ENCODE data around the gene OAS3.

The OAS3 gene

GRCh38 chr12:112936264-112936663 is 2.0 kb upstream of the OAS3 start:
- no peak for FAIRE-seq
- no peak for DNase-seq (ENCODE audit: insufficient read length, low spot score)
- TF ChIP-seq, protein P1, sequence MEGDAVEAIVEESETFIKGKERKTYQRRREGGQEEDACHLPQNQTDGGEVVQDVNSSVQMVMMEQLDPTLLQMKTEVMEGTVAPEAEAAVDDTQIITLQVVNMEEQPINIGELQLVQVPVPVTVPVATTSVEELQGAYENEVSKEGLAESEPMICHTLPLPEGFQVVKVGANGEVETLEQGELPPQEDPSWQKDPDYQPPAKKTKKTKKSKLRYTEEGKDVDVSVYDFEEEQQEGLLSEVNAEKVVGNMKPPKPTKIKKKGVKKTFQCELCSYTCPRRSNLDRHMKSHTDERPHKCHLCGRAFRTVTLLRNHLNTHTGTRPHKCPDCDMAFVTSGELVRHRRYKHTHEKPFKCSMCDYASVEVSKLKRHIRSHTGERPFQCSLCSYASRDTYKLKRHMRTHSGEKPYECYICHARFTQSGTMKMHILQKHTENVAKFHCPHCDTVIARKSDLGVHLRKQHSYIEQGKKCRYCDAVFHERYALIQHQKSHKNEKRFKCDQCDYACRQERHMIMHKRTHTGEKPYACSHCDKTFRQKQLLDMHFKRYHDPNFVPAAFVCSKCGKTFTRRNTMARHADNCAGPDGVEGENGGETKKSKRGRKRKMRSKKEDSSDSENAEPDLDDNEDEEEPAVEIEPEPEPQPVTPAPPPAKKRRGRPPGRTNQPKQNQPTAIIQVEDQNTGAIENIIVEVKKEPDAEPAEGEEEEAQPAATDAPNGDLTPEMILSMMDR (IDR thresholded peaks at IDR 0.05; ENCODE audit: insufficient read depth, missing control alignments): no peak

DNA sequence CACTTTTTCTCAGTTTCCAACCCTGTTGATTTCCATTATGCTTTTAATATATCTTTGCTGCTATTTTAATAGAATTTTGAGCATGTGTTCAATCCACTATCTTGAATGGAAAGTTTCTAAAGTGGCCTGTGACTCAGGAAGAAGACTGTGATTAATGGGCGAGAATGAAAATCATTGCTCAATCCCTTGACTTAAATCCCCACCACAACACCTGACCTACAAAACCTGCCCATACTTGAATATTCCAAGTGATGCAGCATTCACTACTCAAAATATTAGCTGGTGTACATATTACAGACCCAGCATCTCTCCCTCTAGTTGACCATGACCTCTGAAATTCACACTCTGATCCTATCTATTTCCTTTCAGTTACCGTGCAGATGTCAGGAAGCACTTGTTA is 1.3 kb upstream of the OAS3 start:
- FAIRE-seq (no peak), DNase-seq (ENCODE audit: insufficient read length, low spot score) (no peak)
- TF ChIP-seq, protein P1 (IDR thresholded peaks at IDR 0.05; ENCODE audit: insufficient read depth, missing control alignments): no peak

DNA sequence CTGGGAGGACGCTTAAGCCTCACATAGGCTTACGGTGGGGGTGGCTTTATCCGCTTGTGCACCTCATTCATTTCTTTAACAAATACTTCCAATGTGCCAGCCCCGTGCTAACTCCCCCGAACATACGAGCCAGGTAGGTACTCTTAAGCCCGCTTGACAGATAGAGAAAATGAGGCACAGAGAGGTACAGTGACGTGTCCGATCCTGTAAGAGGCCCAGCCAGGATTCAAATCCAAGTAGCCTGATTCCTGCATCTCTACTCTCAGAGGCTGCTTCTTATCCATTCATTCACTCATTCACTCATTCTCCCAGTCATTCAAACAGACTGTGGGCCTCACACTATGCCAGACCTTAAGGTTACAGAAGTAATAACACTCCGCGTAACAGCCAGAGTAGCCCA is 477 bp downstream of the OAS3 start:
- DNase-seq (ENCODE audit: insufficient read length, low spot score) (no peak), FAIRE-seq (no peak)
- TF ChIP-seq, protein P1 (IDR thresholded peaks at IDR 0.05; ENCODE audit: insufficient read depth, missing control alignments): no peak

DNA sequence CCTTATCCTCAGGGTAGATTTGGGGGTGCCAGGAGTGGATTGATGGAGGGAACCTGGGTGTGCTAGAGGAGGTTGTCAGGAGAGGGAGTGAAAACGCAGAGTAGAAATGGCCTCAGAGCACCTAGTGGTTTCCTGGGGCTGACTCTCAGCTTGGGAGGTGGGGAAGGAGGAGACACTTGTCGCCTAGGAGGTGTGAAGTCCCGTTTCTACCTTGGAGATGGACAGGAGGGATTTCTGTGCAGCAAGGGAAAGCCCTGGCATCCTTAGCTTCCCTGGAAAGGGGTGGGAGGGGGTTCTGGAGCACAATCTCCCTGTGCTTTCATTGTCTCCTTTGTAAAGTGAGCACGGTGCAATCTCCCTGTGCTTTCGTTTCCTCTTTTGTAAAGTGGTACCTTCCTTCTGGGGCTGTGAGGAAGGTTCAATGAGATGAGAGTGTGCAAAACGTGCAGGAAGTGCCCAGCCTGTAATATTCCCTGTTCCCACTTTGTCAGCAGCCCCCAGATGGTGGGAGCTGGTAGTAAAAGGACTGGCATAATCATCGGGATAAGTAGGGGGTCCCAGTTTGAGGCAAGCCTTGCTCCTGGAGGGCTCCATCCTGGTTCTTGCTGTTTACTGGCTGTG is 1.6 kb downstream of the OAS3 start:
- TF ChIP-seq, protein P1 (IDR thresholded peaks at IDR 0.05; ENCODE audit: insufficient read depth, missing control alignments): no peak
- DNase-seq (ENCODE audit: insufficient read length, low spot score): no peak
- no peak for FAIRE-seq

GRCh38 chr12:112941528-112942335 is 3.5 kb downstream of the OAS3 start:
- DNase-seq (ENCODE audit: insufficient read length, low spot score) (no peak), FAIRE-seq (no peak)
- TF ChIP-seq, protein P1 (IDR thresholded peaks at IDR 0.05; ENCODE audit: insufficient read depth, missing control alignments): no peak

DNA sequence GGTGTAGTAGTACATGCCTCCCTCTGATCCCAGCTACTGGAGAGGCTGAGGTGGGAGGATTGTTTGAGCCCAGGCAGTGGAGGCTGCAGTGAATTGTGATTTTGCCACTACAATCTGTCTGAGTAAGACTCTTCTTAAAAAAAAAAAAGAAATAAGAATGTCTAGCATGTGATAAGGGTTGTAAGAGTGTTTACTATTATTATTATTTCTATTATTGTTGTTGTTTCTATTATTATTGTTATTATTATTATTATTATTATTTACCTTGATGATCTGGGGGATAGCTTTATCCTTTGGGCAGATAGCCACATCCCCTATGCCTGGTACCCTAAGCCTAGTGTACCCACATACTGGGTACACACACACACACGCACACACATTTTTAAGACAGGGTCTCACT is 4.3 kb downstream of the OAS3 start:
- FAIRE-seq: no peak
- TF ChIP-seq, protein P1 (IDR thresholded peaks at IDR 0.05; ENCODE audit: insufficient read depth, missing control alignments): no peak

More for the DNA sequence above, 4.3 kb downstream of the OAS3 start:
- DNase-seq (ENCODE audit: insufficient read length, low spot score): no peak
